MG63 (cell line): Measurements from ENCODE around the gene SLC9C1. TPM values are rescaled to one million over a fixed set of nuclear protein-coding genes. Genes with fewer than 3 reads are reported as not detected.

Source experiments
- DNase-seq: peaks from one replicate; pipeline ENCODE4 v3.0.0-alpha.2; 2020
- H3K27me3 ChIP-seq: fragments of 250-450 bp; sonication (Bioruptor Pico); 2 replicates; pipeline ENCODE4 v1.5.1; 2020; ENCODE audit warnings: mild to moderate bottlenecking, moderate library complexity
- H3K36me3 ChIP-seq: fragments of 250-450 bp; sonication (Bioruptor Pico); 2 replicates; pipeline ENCODE4 v1.5.1; 2020; ENCODE audit warnings: mild to moderate bottlenecking, moderate library complexity
- H3K4me3 ChIP-seq: fragments of 250-450 bp; sonication (Bioruptor Pico); 2 replicates; pipeline ENCODE4 v1.5.1; 2020; ENCODE audit warnings: mild to moderate bottlenecking, moderate library complexity
- H3K9me3 ChIP-seq: fragments of 250-450 bp; sonication (Bioruptor Pico); 2 replicates; pipeline ENCODE4 v1.5.1; 2020; ENCODE audit warnings: mild to moderate bottlenecking, moderate library complexity
- total RNA-seq: library from RNA; depleted of rRNA; stranded (reverse); fragments of >200 nt; shearing (Covaris generic); gene quantifications from 2 replicates; pipeline ENCODE4 v1.2.3, GENCODE V29; 2014; ENCODE audit warnings: low replicate concordance

SLC9C1 gene
- total RNA-seq, 1 experiment from 2014 or later = not detected

- no peak overlapping the region for H3K4me3 ChIP-seq
- no peaks in the 10 kb centered on the region; the same call in 1 of the 2 replicates for H3K27me3 ChIP-seq
- H3K9me3 ChIP-seq = no peaks in the 10 kb centered on the region
- DNase-seq = no peak
- H3K36me3 ChIP-seq = no peaks in the 10 kb centered on the region
Measured at GRCh38 chr3:112130638-112130993, 163.4 kb downstream of the SLC9C1 start.

GRCh38 chr3:112129925-112130637 is 163.9 kb downstream of the SLC9C1 start:
- H3K4me3 ChIP-seq = no peak overlapping the region
- H3K27me3 ChIP-seq = no peaks in the 10 kb centered on the region
- no peaks in the 10 kb centered on the region for H3K9me3 ChIP-seq
- no peaks in the 10 kb centered on the region for H3K36me3 ChIP-seq
- DNase-seq = no peak

- Histone ChIP-seq H3K4me3 (no peak overlapping the region), H3K36me3 (no peaks in the 10 kb centered on the region), H3K27me3 (no peaks in the 10 kb centered on the region), H3K9me3 (no peaks in the 10 kb centered on the region)
- no peak for DNase-seq
Measured at GRCh38 chr3:112128843-112129727, 164.9 kb downstream of the SLC9C1 start.

GRCh38 chr3:112127522-112128494 is 166.2 kb downstream of the SLC9C1 start:
- no peaks in the 10 kb centered on the region for H3K9me3 ChIP-seq
- H3K27me3 ChIP-seq = no peaks in the 10 kb centered on the region
- no peaks in the 10 kb centered on the region for H3K36me3 ChIP-seq
- DNase-seq = no peak
- no peak overlapping the region for H3K4me3 ChIP-seq

GRCh38 chr3:112126511-112126911 is 167.5 kb downstream of the SLC9C1 start:
- H3K9me3 ChIP-seq = no peaks in the 10 kb centered on the region
- no peak overlapping the region for H3K4me3 ChIP-seq
- no peak for DNase-seq
- no peaks in the 10 kb centered on the region for H3K27me3 ChIP-seq
- no peaks in the 10 kb centered on the region for H3K36me3 ChIP-seq

DNA sequence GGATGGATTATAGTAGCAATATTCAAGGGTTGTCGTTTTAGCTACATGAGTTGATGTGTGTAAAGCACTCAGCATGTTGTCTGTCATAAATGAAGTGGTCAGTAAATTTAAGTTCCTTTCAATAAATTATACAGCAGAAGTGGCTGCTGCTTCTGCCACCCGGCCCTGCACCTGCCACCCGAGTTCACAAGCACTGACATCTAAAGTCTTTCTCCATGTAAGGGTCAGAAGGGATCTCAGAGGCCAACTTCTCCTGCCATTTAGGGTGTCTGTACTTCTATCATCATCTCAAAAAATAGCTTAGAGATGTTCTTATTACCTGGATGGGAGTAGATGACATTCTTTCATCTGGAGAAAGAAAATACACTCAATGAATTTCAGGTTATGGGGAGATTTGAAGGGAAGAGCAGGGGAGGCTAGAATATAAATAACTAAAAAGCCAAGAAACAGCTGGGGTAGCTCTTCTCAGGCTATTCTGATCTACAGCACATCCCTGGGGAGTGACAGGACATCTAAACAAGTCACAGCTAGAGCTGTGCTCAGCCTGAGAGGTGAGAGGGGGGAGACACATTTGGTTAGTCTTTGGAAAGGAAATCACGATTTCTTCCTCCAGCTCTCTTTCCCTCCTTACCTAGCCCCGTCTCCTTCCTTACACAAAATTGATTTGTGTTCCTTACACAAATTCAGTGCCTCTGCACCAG is 169.0 kb downstream of the SLC9C1 start:
- Histone ChIP-seq H3K27me3 (no peaks in the 10 kb centered on the region), H3K9me3 (no peaks in the 10 kb centered on the region), H3K36me3 (no peaks in the 10 kb centered on the region), H3K4me3 (no peak overlapping the region)
- no peak for DNase-seq

DNA sequence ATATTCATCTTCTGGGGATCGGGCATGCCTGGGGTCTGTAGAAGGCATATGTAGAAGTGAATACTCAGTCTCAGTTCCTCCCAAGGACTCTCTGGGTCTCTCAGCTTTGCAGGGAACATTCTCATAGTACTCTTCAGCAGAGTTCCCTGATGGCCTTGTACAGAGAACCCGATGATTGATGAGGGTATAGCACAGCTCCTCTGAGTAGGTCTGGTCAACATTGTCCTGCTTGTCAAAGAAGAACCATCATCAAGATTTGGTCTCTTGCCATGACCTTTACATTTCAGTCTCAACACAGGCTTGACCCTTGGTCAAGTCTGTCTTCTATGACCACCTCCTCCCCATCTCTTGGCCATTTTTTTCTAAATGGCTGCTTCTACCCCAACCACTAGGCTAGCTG is 170.5 kb downstream of the SLC9C1 start:
- Histone ChIP-seq H3K36me3 (no peaks in the 10 kb centered on the region), H3K9me3 (no peaks in the 10 kb centered on the region), H3K4me3 (no peak overlapping the region), H3K27me3 (no peaks in the 10 kb centered on the region)
- DNase-seq = no peak

GRCh38 chr3:112122870-112123269 is 171.1 kb downstream of the SLC9C1 start:
- H3K36me3 ChIP-seq = no peaks in the 10 kb centered on the region
- no peaks in the 10 kb centered on the region for H3K9me3 ChIP-seq
- no peak overlapping the region for H3K4me3 ChIP-seq
- no peak for DNase-seq
- H3K27me3 ChIP-seq = no peaks in the 10 kb centered on the region

GRCh38 chr3:112121577-112122547 is 172.2 kb downstream of the SLC9C1 start:
- Histone ChIP-seq H3K27me3 (no peaks in the 10 kb centered on the region), H3K36me3 (no peaks in the 10 kb centered on the region), H3K4me3 (no peak overlapping the region), H3K9me3 (no peaks in the 10 kb centered on the region)
- no peak for DNase-seq

- no peak for DNase-seq
- H3K9me3 ChIP-seq = no peaks in the 10 kb centered on the region
- no peak overlapping the region for H3K4me3 ChIP-seq
- no peaks in the 10 kb centered on the region for H3K36me3 ChIP-seq
- H3K27me3 ChIP-seq = no peaks in the 10 kb centered on the region
Measured at GRCh38 chr3:112119962-112120836, 173.8 kb downstream of the SLC9C1 start.

DNA sequence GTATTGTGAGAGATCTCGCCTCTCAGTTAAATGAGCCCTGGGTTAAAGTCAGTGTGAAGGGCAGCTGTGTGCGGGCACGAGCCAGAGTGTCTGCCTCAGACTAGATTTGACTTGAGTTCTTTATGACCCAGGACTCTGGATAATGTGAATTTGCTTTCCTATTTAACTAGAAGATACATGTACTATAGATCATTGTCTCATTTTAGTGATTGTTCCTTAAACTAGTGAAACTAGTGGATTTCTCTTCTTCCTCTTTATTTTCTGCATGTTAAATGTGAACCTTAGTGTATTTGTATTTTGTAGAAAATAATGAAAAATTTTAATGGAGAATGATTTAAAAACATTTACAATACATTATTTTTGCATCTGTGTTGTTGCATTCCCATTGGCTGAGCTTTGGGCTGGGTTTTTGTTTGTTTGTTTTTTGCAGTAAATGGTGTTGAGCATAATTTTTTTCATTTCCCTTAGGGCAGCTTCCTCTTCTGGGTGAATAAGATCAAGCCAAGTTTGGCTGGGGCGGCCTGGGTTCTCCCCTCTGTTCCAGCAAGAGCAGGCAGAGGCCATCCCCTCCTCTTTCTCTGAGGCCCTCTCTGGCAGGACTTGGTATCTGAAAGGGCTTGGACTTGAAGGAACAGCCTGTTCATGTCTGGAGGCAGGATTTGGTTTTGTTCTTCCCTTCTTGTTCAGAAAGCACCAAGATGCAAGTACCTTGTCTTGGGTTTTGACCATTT is 176.0 kb downstream of the SLC9C1 start:
- Histone ChIP-seq H3K36me3 (no peaks in the 10 kb centered on the region), H3K27me3 (no peaks in the 10 kb centered on the region), H3K9me3 (no peaks in the 10 kb centered on the region), H3K4me3 (no peak overlapping the region)
- no peak for DNase-seq

- Histone ChIP-seq H3K9me3 (no peaks in the 10 kb centered on the region), H3K36me3 (no peaks in the 10 kb centered on the region), H3K4me3 (no peak overlapping the region), H3K27me3 (no peaks in the 10 kb centered on the region)
- DNase-seq = no peak
Measured at GRCh38 chr3:112117415-112117814, 176.6 kb downstream of the SLC9C1 start.

DNA sequence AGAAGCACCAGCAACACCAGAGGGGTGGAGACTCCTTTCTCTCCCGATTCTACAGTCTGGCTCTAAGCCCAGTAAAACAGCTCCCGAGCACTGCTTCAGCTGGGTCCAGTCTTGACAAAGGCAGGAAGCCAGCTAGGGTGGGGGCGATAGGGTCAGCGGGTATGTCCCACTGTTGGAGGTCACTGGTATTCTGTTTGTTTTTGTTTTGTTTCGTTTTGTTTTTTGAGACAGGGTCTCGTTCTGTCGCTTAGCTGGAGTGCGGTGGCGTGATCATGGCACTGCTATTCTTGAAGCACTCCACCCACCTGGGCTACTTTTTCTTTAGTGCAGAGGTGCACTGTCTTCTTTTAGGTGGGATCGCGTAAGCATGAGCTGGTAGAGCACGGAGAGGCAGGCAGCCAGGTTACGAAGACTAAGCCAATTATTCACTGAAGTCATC is 177.2 kb downstream of the SLC9C1 start:
- Histone ChIP-seq H3K9me3 (no peaks in the 10 kb centered on the region), H3K36me3 (no peaks in the 10 kb centered on the region), H3K27me3 (no peaks in the 10 kb centered on the region), H3K4me3 (no peak overlapping the region)
- DNase-seq = no peak

GRCh38 chr3:112115806-112116383 is 178.1 kb downstream of the SLC9C1 start:
- H3K4me3 ChIP-seq = no peak overlapping the region
- no peaks in the 10 kb centered on the region for H3K27me3 ChIP-seq
- H3K9me3 ChIP-seq = no peaks in the 10 kb centered on the region
- no peak for DNase-seq
- H3K36me3 ChIP-seq = no peaks in the 10 kb centered on the region
